ENCODE measurements around the gene SCARF1.

Gene SCARF1

GRCh38 chr17:1648173-1648962, 2.8 kb upstream of the SCARF1 start:
- peak; percentile 43 to 55 for DNase-seq

GRCh38 chr17:1647802-1648171, 2.3 kb upstream of the SCARF1 start:
- DNase-seq: no peak

DNA sequence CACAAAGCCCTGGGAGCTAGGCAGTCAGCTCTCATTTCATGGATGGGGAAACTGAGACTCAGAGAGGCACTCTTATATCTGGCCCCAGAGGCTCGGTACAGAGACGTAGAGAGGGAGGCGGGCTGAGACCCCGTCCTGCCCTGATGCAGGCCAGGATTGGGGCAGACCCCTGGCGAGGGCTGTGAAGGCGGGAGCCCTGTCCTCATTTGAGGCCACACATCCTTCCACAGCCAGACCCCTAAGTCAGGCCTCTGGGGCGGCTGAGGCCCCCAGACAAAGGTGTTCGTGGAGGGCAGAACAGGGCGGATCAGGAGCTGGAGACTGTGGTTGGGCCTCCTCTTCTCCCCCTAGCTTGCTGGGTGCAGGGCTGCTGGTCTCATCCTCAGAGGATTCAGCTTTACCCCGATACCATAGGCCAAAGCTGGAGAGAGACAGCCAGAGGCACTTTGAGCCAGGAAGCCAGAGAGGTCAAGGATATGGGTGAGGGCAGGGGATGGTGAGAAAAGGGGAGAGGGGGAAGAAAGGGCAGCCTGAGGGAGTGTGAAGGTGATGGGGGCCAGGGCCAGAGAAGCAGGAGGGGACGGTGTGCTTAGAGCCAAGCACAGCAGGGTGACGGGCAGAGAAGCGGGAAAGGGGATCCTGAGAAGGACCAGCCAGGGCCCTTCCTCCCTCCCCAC, 805 bp upstream of the SCARF1 start:
- no peak for DNase-seq

- no peak for DNase-seq
Measured at GRCh38 chr17:1644493-1645206, 882 bp downstream of the SCARF1 start.

DNA sequence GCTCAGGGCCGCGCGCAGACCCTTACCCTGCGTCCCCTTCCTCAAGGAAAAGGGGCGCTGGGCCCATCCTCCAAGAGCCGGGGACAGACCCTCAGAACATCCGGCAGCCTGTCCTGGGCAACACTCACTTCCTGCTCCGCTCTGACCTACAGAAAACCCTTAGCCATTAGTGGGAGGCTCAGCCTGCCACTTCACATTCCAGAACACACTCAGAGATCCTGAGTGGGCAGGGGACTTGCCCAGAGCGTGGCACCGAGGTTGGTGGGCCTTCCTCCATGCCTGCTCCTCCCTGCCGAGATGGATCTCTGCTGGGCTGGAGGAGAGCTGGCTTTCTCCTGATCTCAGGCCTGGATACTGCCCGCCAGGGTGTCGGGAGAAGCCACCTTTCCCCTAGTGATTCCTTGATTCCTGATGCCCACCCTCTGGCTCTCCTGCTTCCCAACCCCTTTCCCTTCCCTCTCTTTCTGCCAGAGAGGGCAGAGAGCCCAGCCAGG, 1.5 kb downstream of the SCARF1 start:
- no peak for DNase-seq

DNA sequence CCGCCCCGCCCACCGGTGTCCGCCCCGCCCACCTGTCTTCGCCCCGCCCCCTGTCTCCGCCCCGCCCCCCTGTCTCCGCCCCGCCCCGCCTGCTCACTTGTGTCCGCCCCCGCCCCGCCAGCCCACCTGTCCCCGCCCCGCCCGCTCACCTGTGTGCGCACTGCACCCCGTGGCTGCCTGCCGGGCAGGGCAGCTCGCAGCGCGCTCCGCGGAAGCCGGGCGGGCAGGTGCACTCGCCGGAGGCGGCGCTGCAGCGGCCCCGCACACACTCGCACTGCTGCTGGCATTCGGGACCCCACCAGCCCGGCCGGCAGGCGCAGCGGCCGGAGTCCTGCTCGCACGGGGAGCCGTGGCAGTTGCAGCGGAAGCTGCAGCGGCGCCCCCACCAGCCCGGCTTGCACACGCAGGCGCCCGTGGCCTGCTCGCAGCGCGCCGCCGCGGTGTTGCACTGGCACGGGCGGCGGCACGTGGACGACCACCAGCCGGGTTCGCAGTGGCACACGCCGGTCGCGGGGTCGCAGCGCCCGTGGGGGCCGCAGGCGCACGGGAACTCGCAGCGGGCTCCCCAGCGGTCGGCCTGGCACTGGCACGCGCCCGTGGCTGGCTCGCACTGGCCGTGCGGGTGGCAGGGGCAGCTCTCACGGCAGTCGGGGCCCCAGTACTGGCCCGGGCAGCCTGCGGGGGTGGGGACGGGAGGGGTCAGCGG, 2.1 kb downstream of the SCARF1 start:
- DNase-seq: no peak

DNA sequence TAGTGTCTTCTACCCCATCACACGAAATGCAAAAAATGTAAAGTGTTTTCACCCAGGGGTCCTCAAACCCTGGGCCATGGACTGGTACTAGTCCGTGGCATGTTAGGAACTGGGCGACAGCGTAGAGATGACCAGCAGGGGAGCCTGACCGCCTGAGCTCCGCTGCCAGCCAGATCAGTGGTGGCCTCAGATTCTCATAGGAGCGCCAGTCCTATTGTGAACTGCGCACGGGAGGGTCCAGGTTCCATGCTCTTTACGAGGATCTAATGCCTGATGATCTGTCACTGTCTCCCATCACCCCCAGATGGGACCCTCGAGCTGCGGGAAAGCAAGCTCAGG, 4.5 kb downstream of the SCARF1 start:
- peak in 1 of 2 experiments; percentile 37 for DNase-seq

GRCh38 chr17:1640329-1641064, 5.0 kb downstream of the SCARF1 start:
- no peak for DNase-seq

- peak in 1 of 2 experiments; percentile 23 for DNase-seq
Measured at GRCh38 chr17:1639549-1640180, 5.9 kb downstream of the SCARF1 start.

DNA sequence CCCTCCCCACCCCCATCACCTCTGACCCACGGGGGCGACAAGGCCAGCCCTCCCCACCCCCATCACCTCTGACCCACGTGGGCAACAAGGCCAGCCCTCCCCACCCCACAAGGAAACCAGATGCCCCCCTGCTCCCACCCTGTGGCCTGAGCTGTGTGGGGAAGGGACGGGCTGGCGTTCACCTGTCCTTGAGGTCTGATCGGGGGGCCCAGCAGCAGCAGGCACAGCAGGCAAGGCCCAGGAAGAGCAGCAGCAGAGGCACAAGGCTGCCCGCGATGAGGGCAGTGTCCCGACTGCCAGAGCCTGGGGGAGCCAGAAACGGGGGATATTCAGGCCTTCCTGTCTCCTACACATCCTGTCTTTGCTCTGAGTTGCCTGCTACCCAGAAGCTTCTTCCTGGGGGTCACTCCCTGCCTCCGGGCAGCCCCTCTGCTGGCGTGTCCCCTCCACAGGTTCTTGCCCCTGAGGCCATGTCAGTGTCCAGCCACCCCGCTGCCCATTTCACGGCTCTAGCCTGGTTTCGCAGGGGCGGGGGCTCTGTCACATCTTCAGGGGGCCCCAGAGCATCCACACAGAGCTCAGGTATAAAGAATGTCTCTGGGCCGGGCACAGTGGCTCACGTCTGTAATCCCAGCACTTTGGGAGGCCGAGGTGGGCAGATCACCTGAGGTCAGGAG, 6.8 kb downstream of the SCARF1 start:
- DNase-seq: no peak

DNA sequence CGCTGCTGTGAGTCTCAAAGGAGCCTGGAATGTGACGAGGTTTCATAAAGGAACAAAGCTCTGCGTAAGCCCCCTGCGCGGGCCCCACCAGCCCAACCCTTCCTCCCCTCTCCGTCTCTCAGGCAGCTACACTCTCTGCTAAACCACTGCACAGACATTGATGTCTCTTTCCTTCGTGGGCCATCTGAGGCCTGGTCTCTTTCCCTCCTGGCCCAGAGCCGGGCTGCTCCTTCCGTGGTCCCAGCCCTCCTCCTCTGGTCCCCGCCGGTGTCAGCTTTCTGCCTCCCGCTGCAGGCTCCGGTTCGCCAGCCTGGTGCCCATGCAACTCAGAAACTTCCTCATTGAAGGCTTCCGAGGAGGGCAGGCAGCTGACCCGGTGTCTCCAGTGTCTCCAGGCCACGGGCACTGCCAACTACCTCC, 7.4 kb downstream of the SCARF1 start:
- DNase-seq: no peak

GRCh38 chr17:1636732-1637285, 8.7 kb downstream of the SCARF1 start:
- no peak for DNase-seq

GRCh38 chr17:1635675-1636465, 9.7 kb downstream of the SCARF1 start:
- DNase-seq: no peak

- no peak for DNase-seq
Measured at GRCh38 chr17:1634841-1635650, 10.5 kb downstream of the SCARF1 start.

GRCh38 chr17:1630662-1631061, 14.9 kb downstream of the SCARF1 start:
- DNase-seq: no peak

DNA sequence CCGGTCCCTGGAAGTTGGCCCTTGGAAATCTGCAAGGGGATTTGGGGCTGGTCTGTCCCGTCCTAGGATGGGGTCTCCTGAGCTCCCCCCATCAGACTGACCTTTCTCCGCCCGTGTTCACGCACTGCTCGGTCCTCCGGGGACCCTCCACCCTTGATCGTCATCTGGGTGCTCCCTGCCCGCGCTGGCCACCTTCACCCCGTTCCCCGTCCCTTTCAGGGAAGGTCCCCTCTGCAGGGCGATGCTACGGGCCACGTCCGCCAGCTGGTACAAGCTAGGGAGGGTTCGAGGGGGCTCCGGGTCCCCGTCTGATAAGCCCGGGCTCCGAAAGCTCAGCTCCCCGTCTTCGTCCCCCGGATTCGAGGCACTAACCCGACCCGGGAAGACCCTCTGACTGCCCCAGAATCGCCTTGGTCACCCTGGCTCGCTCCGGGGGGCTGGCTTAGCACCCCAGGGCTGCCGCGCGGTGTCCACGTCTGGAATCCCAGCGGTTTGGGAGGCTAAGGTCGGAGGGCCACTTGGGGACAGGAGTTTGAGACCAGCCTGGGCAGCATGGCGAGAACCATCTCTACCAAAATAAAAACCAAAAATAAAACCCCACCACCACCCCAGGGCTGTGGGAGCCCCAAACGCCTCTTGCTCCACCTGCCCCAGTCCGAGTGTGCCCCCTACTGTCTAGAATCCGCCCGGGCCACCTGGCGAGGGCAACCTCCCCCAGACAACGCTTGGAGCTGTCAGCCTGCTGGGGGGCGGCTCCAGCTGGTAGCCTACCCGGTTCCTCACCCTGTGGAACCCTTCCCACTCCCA, 15.8 kb downstream of the SCARF1 start:
- DNase-seq: peak; percentile 49 to 60

GRCh38 chr17:1628856-1629503, 16.6 kb downstream of the SCARF1 start:
- peak; percentile 96 to 99 for DNase-seq
